NK-92 (cell line): ENCODE measurements around the gene RNU1-3.
"Not testable (repeated sequence)": the region's sequence is repeated elsewhere in the genome, so short reads cannot be mapped to it uniquely, and the experiment has no call there.

ENCODE experiments used
- DNase-seq: peaks from one replicate; lab custom pipeline; 2025; ENCODE audit not compliant: unreplicated experiment; lab: John Stamatoyannopoulos, UW

The RNU1-3 gene

GRCh38 chr1:16639091-16640031 is 27.4 kb downstream of the RNU1-3 start:
- DNase-seq, result not testable (repeated sequence)

GRCh38 chr1:16637941-16638778 is 28.6 kb downstream of the RNU1-3 start:
- DNase-seq, result not testable (repeated sequence)

GRCh38 chr1:16636551-16637195 is 30.1 kb downstream of the RNU1-3 start:
- DNase-seq, result not testable (repeated sequence)

GRCh38 chr1:16635959-16636358 is 30.8 kb downstream of the RNU1-3 start:
- DNase-seq, result not testable (repeated sequence)

- DNase-seq, result not testable (repeated sequence)
Observed at GRCh38 chr1:16633540-16634282, 33.0 kb downstream of the RNU1-3 start.

GRCh38 chr1:16632044-16632850 is 34.5 kb downstream of the RNU1-3 start:
- not testable (repeated sequence) for DNase-seq

- DNase-seq, result no peak
Observed at GRCh38 chr1:16631248-16632043, 35.3 kb downstream of the RNU1-3 start.

GRCh38 chr1:16630661-16631247 is 36.0 kb downstream of the RNU1-3 start:
- no peak for DNase-seq

- not testable (repeated sequence) for DNase-seq
Observed at GRCh38 chr1:16629916-16630530, 36.7 kb downstream of the RNU1-3 start.

GRCh38 chr1:16628361-16629111 is 38.2 kb downstream of the RNU1-3 start:
- DNase-seq, result no peak

- not testable (repeated sequence) for DNase-seq
Observed at GRCh38 chr1:16626409-16626983, 40.3 kb downstream of the RNU1-3 start.

GRCh38 chr1:16625497-16626408 is 41.0 kb downstream of the RNU1-3 start:
- no peak for DNase-seq

- DNase-seq, result not testable (repeated sequence)
Observed at GRCh38 chr1:16623812-16624719, 42.7 kb downstream of the RNU1-3 start.

- DNase-seq, result not testable (repeated sequence)
Observed at GRCh38 chr1:16623337-16623736, 43.4 kb downstream of the RNU1-3 start.
